NB4 (cell line): ENCODE measurements around the gene PPP1R12B.

Source experiments
- MYC ChIP-seq: IDR thresholded peaks from 2 replicates; pipeline ENCODE4 v1.6.1; 2011; ENCODE audit warnings: low read depth, low read length
- POLR2A ChIP-seq: IDR thresholded peaks from 2 replicates; pipeline ENCODE4 v1.6.1; 2011; ENCODE audit warnings: mild to moderate bottlenecking; ENCODE audit not compliant: insufficient read length; ENCODE audit errors: extremely low read depth
- TF ChIP-seq, protein P1 (sequence below): IDR thresholded peaks from one replicate; pipeline ENCODE4 v1.5.1; 2012; ENCODE audit warnings: low read depth, low read length
- TF ChIP-seq, protein P2 (sequence below): IDR thresholded peaks from 2 replicates; pipeline ENCODE4 v1.6.1; 2011; ENCODE audit warnings: low read depth, low read length

DNA sequence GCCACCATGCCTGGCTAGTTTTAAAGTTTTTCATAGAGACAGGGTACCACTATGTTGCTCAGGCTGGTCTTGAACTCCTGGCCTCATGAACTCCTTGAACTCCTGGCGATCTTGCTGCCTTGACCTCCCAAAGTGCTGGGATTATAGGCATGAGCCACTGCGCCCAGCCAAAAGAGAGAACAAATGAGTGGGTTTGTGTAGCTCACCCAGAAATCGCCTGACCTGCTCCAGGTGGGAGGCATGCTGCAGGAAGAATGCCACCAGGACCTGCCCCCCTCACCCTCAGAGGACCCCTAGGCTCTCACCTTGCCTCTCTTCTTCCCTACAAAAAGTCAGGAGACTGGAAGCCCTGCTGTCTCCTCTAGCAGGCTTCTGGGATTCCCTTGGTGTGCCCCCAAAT, 272.9 kb downstream of the PPP1R12B start:
- TF ChIP-seq, protein P1, sequence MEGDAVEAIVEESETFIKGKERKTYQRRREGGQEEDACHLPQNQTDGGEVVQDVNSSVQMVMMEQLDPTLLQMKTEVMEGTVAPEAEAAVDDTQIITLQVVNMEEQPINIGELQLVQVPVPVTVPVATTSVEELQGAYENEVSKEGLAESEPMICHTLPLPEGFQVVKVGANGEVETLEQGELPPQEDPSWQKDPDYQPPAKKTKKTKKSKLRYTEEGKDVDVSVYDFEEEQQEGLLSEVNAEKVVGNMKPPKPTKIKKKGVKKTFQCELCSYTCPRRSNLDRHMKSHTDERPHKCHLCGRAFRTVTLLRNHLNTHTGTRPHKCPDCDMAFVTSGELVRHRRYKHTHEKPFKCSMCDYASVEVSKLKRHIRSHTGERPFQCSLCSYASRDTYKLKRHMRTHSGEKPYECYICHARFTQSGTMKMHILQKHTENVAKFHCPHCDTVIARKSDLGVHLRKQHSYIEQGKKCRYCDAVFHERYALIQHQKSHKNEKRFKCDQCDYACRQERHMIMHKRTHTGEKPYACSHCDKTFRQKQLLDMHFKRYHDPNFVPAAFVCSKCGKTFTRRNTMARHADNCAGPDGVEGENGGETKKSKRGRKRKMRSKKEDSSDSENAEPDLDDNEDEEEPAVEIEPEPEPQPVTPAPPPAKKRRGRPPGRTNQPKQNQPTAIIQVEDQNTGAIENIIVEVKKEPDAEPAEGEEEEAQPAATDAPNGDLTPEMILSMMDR = no peak
- TF ChIP-seq POLR2A = no peak
- TF ChIP-seq MYC = no peak
- TF ChIP-seq, protein P2, sequence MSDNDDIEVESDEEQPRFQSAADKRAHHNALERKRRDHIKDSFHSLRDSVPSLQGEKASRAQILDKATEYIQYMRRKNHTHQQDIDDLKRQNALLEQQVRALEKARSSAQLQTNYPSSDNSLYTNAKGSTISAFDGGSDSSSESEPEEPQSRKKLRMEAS = no peak
